Stimulated activated CD4-positive, alpha-beta T cell treated with anti-CD3 and anti-CD28 coated beads, Interleukin-2, amount 100 ng/mL, for 48 hours (primary cell): ENCODE measurements around the gene CBX5.
"Not testable (repeated sequence)": the region's sequence is repeated elsewhere in the genome, so short reads cannot be mapped to it uniquely, and the experiment has no call there.

Experiments used
- DNase-seq, 2 donors: peaks; one replicate each; pipeline ENCODE4 v3.0.0-alpha.2; 2020

The CBX5 gene

DNA sequence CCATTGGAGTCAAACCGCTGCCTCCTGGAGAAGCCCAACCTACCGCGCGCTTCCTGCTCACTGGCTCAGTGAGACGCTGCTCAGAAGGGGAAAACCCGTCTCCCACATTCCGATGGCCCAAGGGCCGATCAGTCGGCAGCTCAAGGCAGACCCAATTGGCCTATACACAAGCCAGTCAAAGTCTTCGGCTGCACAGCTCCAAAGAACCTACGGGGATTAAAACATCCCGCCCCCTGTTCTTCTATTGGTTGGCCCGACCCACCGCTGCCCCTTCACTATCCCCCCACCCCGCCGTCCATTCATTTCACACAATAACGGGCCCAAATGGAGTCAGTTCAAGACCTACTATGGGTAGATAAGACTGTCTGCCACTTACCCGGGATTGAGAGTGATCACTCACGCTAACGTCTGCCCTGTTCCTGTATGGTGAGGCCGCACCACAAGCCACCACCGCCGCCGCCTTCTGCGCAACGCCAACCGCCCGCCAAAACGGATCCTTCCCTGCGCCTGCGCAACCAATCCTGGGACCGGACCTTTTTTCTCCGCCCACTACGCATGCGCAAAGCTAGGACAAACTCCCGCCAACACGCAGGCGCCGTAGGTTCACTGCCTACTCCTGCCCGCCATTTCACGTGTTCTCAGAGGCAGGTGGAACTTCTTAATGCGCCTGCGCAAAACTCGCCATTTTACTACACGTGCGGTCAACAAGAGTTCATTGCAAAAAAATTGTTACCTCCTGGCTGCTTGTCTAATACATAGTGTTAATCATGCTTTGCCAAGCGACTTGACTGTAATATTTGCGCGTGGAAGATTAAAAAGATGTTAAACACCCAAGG is at the start of gene CBX5:
TSS of gene CBX5 (minus strand) at position 491 of the 836 bp plus-strand sequence. CDS start 22,472 bp downstream, outside the sequence.
- DNase-seq = peak; percentile 98 to 99

DNA sequence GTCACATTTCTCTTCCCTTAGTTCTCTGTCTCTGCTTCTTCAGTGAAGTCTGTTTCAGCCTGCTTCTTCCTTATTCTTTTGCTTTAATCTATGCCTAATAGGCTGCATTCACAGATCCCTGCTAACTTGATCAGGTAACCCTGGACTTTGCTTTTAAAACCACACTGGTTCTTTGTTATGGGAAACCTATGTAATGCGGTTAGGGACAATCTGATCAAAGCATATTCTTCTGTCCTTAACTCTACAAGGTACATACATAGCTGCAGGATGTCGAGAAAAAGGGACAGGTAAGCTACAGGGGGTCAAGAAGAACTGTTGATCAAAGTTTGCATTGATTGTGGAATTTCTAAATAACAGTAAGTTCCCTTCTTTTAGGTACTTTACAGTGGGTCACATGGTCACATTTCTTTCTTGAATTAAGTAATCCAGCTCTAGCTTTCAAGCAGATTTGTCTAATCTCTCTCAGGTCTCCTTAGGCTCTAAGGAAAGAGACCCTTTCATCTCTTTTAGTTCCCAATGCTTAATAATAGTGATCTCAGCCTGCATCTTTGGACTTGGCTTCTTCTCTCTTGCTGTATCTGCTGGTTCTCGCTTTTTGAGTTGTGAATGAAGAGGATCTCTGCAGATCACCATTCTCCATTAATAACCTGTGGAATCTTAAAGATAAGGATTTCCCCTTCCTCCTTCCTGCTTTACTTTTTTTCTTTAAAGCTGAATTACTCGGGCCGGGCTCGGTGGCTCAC is 48.8 kb upstream of the CBX5 start:
- no peak for DNase-seq

DNA sequence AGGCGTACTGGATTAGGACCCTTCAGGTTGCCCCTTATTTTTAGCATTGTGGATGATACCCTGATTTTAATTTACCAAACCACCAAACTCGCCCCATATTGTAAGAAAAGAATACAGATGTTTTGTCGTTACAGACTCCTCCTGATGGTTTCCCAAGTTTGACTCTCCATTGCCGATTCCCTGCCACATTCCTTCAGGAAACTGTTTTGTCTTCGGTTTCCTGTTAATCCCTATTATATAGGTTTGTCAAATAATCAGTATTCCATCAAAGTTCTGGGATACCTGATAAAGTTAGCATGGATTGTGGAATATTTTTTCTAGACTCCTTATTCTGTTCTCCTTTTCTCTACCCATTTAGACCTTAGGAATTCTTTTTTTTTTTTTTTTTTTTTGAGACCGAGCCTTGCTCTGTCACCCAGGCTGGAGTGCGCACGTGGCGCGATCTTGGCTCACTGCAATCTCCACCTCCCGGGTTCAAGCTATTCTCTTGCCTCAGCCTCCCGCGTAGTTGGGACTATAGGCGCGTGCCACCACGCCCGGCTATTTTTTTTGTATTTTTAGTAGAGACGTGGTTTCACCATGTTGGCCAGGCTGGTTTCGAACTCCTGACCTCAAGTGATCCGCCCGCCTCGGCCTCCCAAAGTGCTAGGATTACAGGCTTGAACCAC is 45.7 kb upstream of the CBX5 start:
- not testable (repeated sequence) for DNase-seq

DNA sequence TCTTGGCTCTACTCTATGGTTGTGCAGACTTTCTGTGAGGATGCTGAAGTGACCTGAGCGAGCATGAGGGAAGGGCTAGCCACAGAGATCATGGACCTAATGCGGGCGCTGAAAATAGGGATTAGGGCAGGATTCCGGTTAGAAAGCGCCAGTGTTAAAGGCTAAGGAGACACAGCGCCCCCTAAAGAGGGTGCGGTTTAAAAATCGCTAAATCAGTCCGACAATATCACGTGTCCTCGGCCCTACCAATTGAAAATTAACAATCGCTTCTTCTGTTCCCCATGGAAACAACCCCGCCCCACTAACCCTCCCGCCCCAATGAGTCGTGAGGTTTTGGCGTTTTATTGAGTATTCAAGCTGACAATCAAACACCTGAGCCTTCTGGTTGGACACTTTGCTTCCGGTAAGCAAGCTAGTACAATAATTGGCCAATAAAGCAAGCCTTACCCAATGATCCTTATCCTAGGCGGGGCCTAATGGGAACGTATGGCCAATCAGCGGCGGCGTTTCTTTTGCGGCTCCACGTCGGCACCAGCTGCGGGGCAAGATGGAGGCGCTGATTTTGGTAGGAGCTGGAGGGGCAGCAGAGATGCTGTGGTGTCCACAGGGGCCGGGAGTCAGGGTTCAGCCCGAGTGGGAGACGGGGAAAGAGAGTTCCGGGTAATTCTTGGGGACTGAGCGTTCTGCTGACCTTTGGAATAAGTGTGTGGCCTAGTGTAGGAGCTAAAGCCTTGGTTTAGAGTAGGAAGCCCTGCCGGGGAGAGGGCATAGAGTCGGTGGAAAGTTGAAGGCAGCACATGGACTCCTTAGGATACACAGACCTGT is 44.9 kb upstream of the CBX5 start, which contains the start of gene COPZ1:
TSS of gene COPZ1 (plus strand) at position 515 of the 825 bp plus-strand sequence. CDS start at position 548, 33 bp downstream.
- peak; percentile 87 for DNase-seq

DNA sequence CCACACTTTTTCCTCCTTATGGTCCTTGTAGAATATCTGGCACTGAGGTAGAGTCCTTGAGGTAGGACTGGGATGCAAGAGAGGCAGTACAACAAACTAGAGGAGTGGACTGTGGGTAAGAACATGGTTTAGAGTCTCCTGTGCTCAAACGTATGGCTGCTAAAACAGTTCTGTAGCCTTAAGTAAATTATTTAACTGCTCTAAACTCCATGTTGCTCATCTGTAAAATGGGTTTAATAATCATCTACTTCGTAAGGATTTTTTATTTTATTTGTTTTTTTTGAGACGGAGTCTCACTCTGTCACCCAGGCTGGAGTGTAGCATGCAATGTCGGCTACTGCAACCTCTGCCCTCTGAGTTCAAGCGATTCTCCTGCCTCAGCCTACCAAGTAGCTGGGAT is 41.4 kb upstream of the CBX5 start:
- no peak for DNase-seq

DNA sequence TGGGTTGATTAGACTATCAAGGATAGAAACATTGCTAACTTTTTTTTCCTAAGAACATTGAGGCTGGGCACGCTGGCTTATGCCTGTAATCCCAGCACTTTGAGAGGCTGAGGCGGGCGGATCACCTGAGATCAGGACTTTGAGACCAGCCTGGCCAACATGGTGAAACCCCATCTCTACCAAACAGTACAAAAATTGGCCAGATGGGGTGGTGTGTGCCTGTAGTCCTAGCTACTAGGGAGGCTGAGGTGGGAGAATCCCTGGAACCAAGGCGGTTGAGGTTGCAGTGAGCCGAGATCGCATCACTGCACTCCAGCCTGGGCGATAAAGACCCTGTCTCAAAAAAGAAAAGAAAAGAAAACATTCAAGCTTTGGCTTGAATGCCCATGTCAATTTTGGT is 32.4 kb upstream of the CBX5 start:
- not testable (repeated sequence) for DNase-seq

DNA sequence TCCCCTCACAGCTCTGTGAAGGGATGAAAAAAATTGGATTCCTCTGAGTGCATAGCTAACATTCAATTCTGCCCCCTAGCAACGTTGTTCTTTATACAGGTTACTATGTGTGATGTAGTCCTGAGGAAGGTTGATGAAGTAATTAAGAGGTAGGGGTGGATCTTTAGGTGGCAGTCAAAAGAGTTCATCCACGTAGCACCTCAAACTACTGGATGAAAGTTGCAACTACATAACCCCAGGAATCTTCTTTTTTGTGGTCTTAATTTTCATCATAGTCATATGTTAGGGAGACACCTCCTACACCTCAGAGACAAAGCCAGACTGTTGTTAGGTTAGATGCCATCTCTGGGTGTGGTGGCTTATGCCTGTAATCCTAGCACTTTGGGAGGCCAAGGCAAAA is 31.1 kb upstream of the CBX5 start:
- no peak for DNase-seq

DNA sequence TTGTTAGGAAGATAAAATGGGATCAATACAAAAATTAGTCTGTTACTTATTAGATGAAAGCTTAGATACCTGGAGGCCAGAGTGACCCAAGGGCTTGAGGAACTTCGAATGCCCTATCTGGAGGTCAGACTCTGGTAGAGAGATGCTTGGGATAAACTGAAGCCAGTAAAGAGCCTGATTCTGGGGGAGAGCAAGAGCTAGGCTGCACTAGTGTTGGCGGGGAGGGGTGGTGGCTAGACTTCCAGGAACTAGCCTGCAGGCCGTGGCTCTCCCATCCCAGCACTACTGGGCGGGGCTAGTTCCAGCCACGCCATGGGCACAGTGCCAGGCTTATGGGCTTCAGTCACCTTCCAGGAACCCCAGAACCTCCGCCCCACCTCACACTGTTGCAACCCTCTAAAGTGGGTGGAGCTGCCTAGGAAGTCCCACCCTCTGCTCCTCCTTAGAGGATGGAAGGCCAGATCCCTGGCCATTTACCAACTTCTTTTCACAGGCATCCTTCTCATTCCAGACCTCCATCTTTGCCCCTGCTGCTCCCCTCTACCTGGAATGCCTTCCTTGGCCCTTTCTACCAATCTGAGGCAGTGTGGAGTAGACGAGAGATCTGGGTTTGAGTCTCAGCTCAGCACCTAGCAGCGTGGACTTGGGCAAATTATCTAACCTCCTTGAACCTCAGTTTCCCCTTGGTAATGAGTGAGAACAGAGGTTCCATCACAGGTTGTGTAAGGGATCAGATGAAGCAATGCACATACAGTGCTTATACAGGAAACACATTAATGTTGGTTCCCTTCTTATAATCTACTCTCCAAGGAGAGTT is 27.2 kb upstream of the CBX5 start:
- DNase-seq = no peak

DNA sequence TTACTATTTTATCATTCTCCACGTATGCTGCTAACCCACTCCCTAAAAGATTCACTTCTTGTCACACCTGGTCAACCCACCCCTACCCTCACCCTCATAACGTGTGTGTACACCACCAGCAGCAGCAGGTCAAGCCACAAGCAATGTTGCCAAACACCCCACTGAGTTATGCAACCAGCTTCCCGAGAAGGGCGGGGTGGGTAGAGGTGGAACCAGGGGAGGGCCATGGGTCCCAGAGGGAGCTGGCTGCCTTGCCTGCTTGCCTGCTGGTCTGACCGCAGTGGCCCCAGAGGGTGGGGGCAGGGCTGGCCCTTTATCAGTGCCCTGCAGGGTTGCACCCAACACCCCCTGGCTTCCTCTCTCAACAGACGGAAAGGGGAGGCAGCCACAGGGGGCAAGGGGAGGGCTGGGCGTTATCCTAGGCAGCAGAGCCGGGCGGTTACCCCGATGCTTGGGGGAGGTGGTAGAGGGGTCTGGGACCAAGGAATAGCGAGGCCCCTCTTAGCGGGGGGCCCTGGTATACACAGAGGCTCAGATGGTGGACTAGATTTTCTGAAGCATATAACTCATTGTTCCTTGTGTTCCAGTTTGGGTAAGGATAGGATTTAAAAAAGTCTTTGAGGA is 24.4 kb upstream of the CBX5 start:
- DNase-seq = no peak

DNA sequence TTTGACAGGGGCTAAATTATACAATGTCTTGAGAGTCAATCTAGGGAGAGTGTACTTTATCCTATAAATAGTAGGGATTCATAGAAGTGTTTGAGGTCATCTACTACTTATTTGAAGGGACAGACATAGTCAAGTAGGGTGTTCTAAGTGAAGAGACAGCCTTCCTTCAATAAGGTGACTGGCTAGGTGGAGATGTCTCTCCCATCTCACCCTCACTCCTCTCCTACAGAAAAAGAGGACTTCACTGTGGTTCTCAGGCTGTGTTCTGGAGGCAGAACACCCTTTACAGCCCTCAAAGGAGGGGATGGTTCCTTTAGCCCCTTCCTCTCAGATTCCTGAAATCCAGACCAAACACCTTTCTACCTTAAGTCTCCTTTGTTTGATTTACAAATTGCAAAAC is 23.7 kb upstream of the CBX5 start:
- no peak for DNase-seq

DNA sequence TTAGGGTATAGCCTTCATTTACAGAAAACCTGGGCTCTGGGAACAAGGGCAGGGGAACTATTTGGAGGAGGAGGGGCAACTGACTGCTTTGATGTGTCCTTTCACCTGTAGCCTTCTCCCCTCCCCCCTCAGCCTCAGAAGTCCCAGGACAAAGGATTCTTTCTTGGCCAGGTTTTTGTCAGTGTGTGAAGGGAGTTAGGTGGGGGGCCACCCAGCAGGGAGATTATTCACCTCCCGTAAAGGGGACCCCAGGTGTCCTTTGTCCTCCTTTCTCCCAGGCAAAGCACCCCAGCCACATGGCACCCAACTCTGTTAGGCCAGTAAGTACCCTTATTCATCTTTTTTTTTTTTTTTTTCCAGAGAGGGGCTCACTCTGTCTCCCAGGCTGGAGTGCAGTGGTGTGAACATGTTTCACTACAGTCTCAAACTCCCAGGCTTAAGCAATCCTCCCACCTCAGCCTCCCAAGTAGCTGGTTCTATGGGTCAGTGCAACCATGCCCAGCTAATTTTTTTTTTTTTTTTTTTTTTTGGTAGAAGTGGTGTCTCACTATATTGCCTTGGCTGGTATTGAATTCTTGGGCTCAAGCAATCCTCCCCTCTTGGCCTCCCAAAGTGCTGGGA is 21.6 kb upstream of the CBX5 start:
- DNase-seq = no peak

DNA sequence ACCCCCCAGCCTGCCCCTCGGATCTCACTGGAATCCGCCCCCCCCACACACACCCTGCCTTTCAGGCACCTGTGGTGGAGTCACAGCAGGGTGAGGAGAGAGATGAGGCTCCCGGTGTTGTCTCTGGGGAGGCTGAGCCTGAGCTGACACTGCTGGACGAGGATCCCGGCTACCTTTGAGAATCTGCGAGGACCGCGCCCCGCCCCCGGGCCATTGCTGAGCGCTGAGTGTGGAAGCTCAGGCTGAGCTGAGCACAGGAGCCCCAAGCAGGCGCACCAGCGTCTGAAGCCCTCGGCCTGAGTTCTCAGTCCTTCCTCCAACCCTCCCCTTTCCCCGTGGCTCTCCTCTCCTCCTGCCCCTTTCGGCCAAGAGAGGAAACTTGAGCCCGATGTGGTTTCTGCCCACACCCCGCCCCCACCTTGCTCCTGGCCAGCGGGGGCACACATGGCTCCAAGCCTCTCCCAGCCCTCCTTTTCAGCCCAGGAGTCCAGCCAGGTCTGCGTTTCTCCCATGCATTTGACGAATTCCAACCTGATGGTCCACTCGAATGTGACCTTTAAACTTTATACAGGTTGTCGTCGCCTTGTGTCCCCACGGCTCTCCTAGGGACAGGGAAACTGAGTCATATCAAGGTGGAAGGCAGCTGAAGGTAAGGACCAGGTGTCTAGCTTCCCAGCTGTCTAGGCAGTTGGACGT is 21.0 kb upstream of the CBX5 start, which contains the start of gene NFE2:
TSS of gene NFE2 (minus strand) at position 284 of the 696 bp plus-strand sequence. CDS start 5,767 bp downstream, outside the sequence.
- DNase-seq = no peak

DNA sequence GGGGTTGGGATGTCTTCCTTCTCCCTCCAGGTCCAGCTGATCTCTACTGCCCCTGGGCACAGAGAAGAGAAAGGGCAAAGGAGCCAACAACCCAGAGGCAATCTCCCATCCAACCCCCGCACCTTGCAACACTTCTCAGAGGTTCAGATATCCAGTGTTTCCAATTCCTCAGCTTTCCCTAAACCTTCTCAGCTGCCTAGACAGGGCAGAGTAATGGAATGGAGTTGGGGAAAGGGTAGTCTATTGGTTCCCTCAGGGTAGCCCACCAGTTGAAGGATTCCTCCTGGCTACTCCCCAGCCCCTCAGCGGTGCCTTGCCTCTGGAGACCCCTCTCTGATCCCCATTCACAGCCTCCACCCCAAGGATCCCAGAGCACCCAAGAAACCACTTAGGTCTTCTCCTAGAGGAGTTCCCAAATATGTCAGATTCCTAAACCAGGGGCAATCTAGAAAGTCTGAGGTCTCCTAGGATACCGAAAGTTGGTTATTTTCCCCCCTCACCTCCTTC is 20.4 kb upstream of the CBX5 start:
- no peak for DNase-seq

DNA sequence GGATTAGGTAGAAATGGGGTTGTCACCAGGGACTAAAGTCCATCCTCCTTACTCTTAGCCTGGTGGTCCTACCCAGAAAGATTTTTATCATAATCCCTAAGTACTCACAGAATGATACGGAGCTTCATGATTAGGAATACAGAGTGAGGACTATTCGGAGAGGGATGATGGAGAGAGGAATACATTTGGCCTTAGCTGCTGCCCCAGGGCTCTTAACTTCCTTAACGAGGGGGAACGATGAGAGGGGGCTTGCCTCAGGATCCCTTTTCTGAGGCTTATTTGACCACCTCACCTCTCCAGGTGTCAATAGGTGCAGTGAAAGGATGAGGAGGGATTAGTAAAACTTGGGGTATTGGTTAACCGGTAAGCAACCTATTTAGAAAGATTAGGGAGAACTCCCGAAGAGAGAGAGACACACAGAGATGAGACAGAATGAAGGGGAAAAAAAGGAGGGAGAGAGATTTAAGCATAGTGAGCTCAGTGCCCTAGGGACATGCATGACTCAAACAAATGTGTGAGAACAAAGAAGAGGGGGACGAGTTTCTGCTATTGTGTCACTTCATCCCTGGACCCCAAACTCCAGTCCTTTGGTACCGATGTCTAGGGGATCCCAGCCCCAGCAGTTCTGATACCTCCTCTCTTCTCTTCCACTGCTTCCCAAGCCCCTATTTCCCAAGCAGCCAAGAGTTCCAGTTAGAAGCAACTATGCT is 19.7 kb upstream of the CBX5 start:
- DNase-seq = no peak

DNA sequence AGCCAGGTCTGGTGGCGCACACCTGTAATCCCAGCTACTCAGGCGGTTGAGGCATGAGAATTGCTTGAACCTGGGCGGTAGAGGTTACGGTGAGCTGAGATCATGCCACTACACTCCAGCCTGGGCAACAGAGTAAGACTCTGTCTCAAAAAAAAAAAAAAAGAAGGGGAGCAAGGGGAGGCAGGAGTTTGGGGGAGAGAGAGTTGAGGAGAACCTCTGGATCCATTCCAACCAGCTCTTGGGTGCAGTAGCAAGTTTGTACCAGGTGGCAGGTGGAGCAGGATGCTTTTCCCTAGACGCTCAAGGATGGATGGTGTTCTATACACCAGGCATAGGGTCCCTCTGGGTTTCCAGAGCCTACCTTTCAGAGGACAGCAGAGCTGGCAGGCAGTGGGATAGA is 19.0 kb upstream of the CBX5 start:
- no peak for DNase-seq

DNA sequence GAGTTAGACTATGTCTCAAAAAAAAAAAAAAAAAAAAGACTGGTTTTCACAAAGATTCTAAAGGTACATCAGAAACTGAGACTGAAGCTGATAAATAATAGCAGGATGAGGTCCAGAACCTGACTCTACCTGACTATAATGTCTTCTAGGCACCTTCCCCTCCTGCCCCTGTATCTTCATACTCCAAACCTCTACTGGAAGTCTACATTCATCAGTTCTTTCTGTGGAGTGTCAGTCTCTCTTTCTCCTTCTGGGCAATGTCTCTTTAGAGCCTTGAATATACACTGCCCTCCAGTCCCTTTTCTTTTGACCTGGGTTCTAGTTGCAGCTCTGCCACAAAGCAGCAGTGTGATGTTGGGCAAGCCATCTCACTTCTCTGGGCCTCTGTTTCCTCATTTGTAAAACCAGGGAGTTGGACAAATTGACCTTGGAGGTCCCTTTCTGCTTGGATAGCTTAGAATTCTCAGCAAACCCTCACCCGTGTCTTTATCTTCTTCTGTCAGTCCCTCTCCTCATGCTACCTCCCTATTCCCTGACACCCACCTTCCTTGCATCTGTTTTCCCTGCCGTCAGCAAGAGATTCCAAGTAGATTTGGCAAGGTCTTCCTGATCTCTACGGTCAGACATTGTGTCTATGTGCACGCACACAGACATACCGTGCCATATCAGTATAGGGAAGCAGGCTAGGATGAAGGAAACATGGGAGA is 16.6 kb upstream of the CBX5 start:
- DNase-seq = no peak

DNA sequence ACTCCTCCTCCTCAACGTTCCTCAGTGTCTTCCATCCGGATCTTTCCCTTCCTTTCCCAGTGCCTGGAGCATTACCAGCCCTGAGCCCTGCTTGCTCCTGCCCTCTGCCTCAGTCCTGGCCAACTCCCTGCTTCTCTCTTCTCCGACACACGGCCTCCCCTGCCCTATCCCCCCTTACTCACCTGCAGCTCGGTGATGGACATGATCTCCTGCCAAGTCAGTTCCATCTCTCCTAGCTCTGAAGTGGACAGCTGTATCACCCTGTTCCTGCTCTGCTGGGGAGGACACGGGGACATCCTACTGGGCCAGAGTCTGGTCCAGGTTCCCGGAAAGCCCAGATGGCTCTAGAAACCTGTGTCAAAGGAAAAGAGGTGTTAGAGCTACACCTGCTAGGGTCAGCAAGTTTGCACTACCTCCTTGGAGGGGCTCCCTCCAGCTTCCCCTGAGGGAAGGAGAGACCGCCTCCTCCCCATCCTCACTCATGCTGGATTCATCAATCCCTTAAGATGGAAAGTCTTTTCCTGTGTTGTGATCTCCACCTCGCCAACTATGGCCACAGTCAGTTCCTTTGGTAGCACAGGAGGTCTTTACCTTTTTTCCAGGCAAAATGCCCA is 15.1 kb upstream of the CBX5 start:
- DNase-seq = no peak
